GM12878 (cell line): Measurements from ENCODE around the gene BICRA. TPM values are rescaled to one million over a fixed set of nuclear protein-coding genes. Genes with fewer than 3 reads are reported as not detected.
A peak's percentile ranks its signal among the peaks of the same experiment; 100 is the strongest.

Experiments
- ATAC-seq: fragments of 200-7000 bp; cut with Tn5 transposase; 3 replicates; pipeline ENCODE4 v1.9.1; 2020; ENCODE audit warnings: mild to moderate bottlenecking, moderate library complexity
- Bru-seq: library from RNA; stranded (reverse); fragments of 400-500 nt; gene quantifications from one replicate; lab custom pipeline; 2021; lab: Mats Ljungman, UMichigan
- BruChase-seq, 2 experiments: library from RNA; stranded (reverse); fragments of 400-500 nt; gene quantifications; one replicate each; lab custom pipeline; 2021; lab: Mats Ljungman, UMichigan
- BruUV-seq: library from RNA; stranded (reverse); fragments of 400-500 nt; replicated peaks from 2 replicates; lab custom pipeline; 2021; lab: Mats Ljungman, UMichigan
- CTCF ChIA-PET: fragments of 300-600 bp; sonication (Branson Sonifier 250); formaldehyde crosslinking; extraction: SDS; loops from one replicate; lab custom pipeline; 2021; ENCODE audit warnings: inconsistent platforms; lab: Yijun Ruan, JAX
- POLR2A ChIA-PET: fragments of 350-600 bp; formaldehyde crosslinking; extraction: SDS; loops from one replicate; lab custom pipeline; 2021; ENCODE audit warnings: inconsistent platforms; lab: Charles Lee
- RAD21 ChIA-PET: fragments of 300-600 bp; sonication (Branson Sonifier 250); formaldehyde crosslinking; loops from one replicate; lab custom pipeline; 2023; ENCODE audit warnings: antibody characterized with exemption; ENCODE audit not compliant: unreplicated experiment; lab: Charles Lee
- SMC1A ChIA-PET: fragments of 300-600 bp; sonication (Branson Sonifier 250); formaldehyde crosslinking; loops from one replicate; lab custom pipeline; 2023; ENCODE audit not compliant: unreplicated experiment, uncharacterized antibody; lab: Charles Lee
- DNase-seq: peaks from one replicate; pipeline ENCODE4 v3.0.0-alpha.2; 2011; ENCODE audit warnings: low read depth, low spot score
- FAIRE-seq: peaks from 3 replicates; lab custom pipeline; 2011; peaks lifted over from hg19 to GRCh38; lab: Jason Lieb, UNC
- H2AFZ ChIP-seq: 2 replicates; pipeline ENCODE4 v1.6.0; 2011; ENCODE audit warnings: low read depth, low read length, control low read depth; ENCODE audit not compliant: control insufficient read depth
- H3K27ac ChIP-seq: 2 replicates; pipeline ENCODE4 v1.5.1; 2011; ENCODE audit warnings: control low read depth; ENCODE audit not compliant: control insufficient read depth, insufficient read depth
- H3K27me3 ChIP-seq, 2 experiments: replicated peaks in 1 of 2; 2 replicates each; pipeline versions ENCODE4 v1.6.0 to v1.6.1; 2011; ENCODE audit warnings: low read length in 1 of 2; ENCODE audit not compliant: control insufficient read depth in 2 of 2, insufficient read depth in 2 of 2
- H3K36me3 ChIP-seq, 2 experiments: 2 replicates each; pipeline ENCODE4 v1.5.1; 2011; ENCODE audit warnings: low read length in 1 of 2; ENCODE audit not compliant: control insufficient read depth in 2 of 2, insufficient read depth in 2 of 2
- H3K4me1 ChIP-seq: 2 replicates; pipeline ENCODE4 v1.6.1; 2011; ENCODE audit warnings: mild to moderate bottlenecking, low read length, moderate library complexity, mixed read lengths; ENCODE audit not compliant: control insufficient read depth, insufficient read depth
- H3K4me2 ChIP-seq: 2 replicates; pipeline ENCODE4 v1.6.0; 2011; ENCODE audit warnings: control low read depth; ENCODE audit not compliant: control insufficient read depth, insufficient read depth
- H3K4me3 ChIP-seq: fragments of 200-600 bp; sonication (generic); 2 replicates; pipeline ENCODE4 v1.5.1; 2016
- H3K79me2 ChIP-seq: 2 replicates; pipeline ENCODE4 v1.6.0; 2011; ENCODE audit warnings: low read length; ENCODE audit not compliant: control insufficient read depth, insufficient read depth
- H3K9ac ChIP-seq: 2 replicates; pipeline ENCODE4 v1.8.0; 2011; ENCODE audit warnings: low read length, control low read depth, mixed read lengths; ENCODE audit not compliant: control insufficient read depth, insufficient read depth
- H3K9me3 ChIP-seq: replicated peaks from 3 replicates; pipeline ENCODE4 v1.5.1; 2011; ENCODE audit warnings: mild to moderate bottlenecking, low read length; ENCODE audit not compliant: control insufficient read depth, insufficient read depth
- H4K20me1 ChIP-seq: 2 replicates; pipeline ENCODE4 v1.6.0; 2011; ENCODE audit not compliant: control insufficient read depth, insufficient read depth
- BMI1 ChIP-seq: fragments of 450-650 bp; IDR thresholded peaks from 2 replicates; pipeline ENCODE4 v1.6.1; 2016; ENCODE audit warnings: mild to moderate bottlenecking, moderate library complexity, borderline replicate concordance
- CHD4 ChIP-seq: fragments of 200-600 bp; sonication (generic); IDR thresholded peaks from 2 replicates; pipeline ENCODE4 v1.6.1; 2016; ENCODE audit warnings: mild to moderate bottlenecking
- GABPA ChIP-seq: IDR thresholded peaks from 2 replicates; pipeline ENCODE4 v1.6.1; 2014; ENCODE audit warnings: antibody characterized with exemption, low read depth, mild to moderate bottlenecking, inconsistent platforms
- MAX ChIP-seq: IDR thresholded peaks from 2 replicates; pipeline ENCODE4 v1.6.1; 2012; ENCODE audit warnings: low read depth, low read length, improper control_type of control experiment
- MTA3 ChIP-seq: IDR thresholded peaks from 2 replicates; pipeline ENCODE4 v1.6.1; 2012; ENCODE audit warnings: low read length, inconsistent platforms, borderline replicate concordance
- MXI1 ChIP-seq: fragments of 150-350 bp; IDR thresholded peaks from 2 replicates; pipeline ENCODE4 v1.6.1; 2011; ENCODE audit warnings: low read depth, mild to moderate bottlenecking, inconsistent platforms, low read length, improper control_type of control experiment
- MYB ChIP-seq: fragments of 150-350 bp; IDR thresholded peaks from 2 replicates; pipeline ENCODE4 v1.6.1; 2014; ENCODE audit warnings: mild to moderate bottlenecking, low read depth, low read length, borderline replicate concordance
- PAX5 ChIP-seq: IDR thresholded peaks from 2 replicates; pipeline ENCODE4 v1.6.1; 2011; ENCODE audit warnings: low read depth, low read length, borderline replicate concordance
- POLR2AphosphoS5 ChIP-seq: IDR thresholded peaks from 2 replicates; pipeline ENCODE4 v1.6.1; 2011; ENCODE audit warnings: mild to moderate bottlenecking, low read length, inconsistent platforms
- SMARCA5 ChIP-seq: fragments of 450-650 bp; IDR thresholded peaks from 2 replicates; pipeline ENCODE4 v1.6.1; 2017; ENCODE audit warnings: mild to moderate bottlenecking
- USF2 ChIP-seq: IDR thresholded peaks from 2 replicates; pipeline ENCODE4 v1.6.1; 2011; ENCODE audit warnings: low read depth, low read length, improper control_type of control experiment, borderline replicate concordance
- ZNF384 ChIP-seq: IDR thresholded peaks from 2 replicates; pipeline ENCODE4 v1.6.1; 2012; ENCODE audit warnings: low read depth, mild to moderate bottlenecking, low read length, improper control_type of control experiment, borderline replicate concordance
- ZNF687 ChIP-seq: fragments of 450-650 bp; IDR thresholded peaks from 2 replicates; pipeline ENCODE4 v1.6.1; 2017; ENCODE audit warnings: mild to moderate bottlenecking, moderate library complexity
- WGBS: methylation state at CpG from one replicate; pipeline ENCODE4 v1.1.6; 2016; ENCODE audit warnings: low lambda C conversion rate; ENCODE audit not compliant: insufficient replicate concordance, insufficient coverage; ENCODE audit errors: missing lambda C conversion rate; 5-methylcytosine and 5-hydroxymethylcytosine counted together
- in situ Hi-C: fragments of 300-500 bp; cut with MboI; formaldehyde crosslinking; loops from 9 replicates; pipeline ENCODE4 v1.14.3; 2018; ENCODE audit warnings: mixed read lengths
- intact Hi-C: fragments of 100-400 bp; cut with micrococcal nuclease; formaldehyde crosslinking; loops from one replicate; pipeline ENCODE4 v1.14.2; 2022; ENCODE audit not compliant: unreplicated experiment
- long read RNA-seq, 2 experiments: library from polyadenylated mRNA; unstranded; transcript quantifications; one replicate each; pipeline ENCODE4 v2.0.0, GENCODE V29; 2019 to 2020
- polyA minus RNA-seq, 3 experiments: library from RNA; depleted of rRNA, polyadenylated mRNA; stranded (reverse); fragments of >200 nt; gene quantifications; 2 replicates each; pipeline ENCODE4 v1.2.3, GENCODE V29; 2011
- polyA plus RNA-seq, 11 experiments: library from polyadenylated mRNA; depleted of rRNA in 4 of 11; unstranded in 6 of 11; stranded (reverse) in 5 of 11; fragments of >200 nt; fragmentation: Nextera tagmentation in 4 of 11; fragmentation: Illumina TruSeq in 1 of 11; extraction: Ambion mirVana in 4 of 11; extraction: Trizol in 1 of 11; gene quantifications; 1 replicate in 1 of 11; 2 replicates in 10 of 11; pipeline versions ENCODE4 v1.2.1 to v1.2.3, GENCODE V29; 2011 to 2016; ENCODE audit warnings: inconsistent platforms in 2 of 11, missing spikeins in 2 of 11, low read depth in 1 of 11
- total RNA-seq, 4 experiments: library from RNA; depleted of rRNA in 3 of 4; stranded (reverse); fragments of >200 nt in 3 of 4; fragmentation: Illumina TruSeq in 1 of 4; extraction: Trizol in 1 of 4; gene quantifications; 2 replicates each; pipeline versions ENCODE4 v1.2.1 to v1.2.3, GENCODE V29; 2013 to 2021

The BICRA gene
- total RNA-seq (2013; cell fraction: nucleolus; rRNA removed): 14.4 and 20.0 TPM in 2 replicates
- total RNA-seq (2014; rRNA removed) (1.3 and 3.1 TPM in 2 replicates), total RNA-seq (2014; rRNA removed; fragmentation: Illumina TruSeq; extraction: Trizol) (1.4 and 1.7 TPM in 2 replicates), total RNA-seq (2021) (9.5 and 15.3 TPM in 2 replicates), polyA plus RNA-seq (2011; rRNA removed) (0.35 and 1.0 TPM in 2 replicates), polyA plus RNA-seq (2014; fragmentation: Illumina TruSeq; extraction: Trizol) (5.0 and 7.7 TPM in 2 replicates), polyA plus RNA-seq (2014; fragmentation: Nextera tagmentation; extraction: Ambion mirVana) (under 1 TPM; 0.11 to 0.18 TPM), polyA plus RNA-seq (2014; rRNA removed) (3.8 and 5.1 TPM in 2 replicates), polyA plus RNA-seq (2016; fragmentation: Nextera tagmentation; extraction: Ambion mirVana) (1 to 10 TPM; 1.3 to 1.4 TPM), polyA minus RNA-seq (2011; rRNA and poly(A)+ RNA removed) (1.2 and 3.7 TPM in 2 replicates), Bru-seq, nascent RNA (percentile 57 among the genes with signal in this experiment), BruChase-seq, experiment 1, labeled RNA remaining after a 6-hour chase (percentile 72 among the genes with signal in this experiment), BruChase-seq, experiment 2, labeled RNA remaining after a 2-hour chase (percentile 71 among the genes with signal in this experiment)
- 1.8 TPM for polyA plus RNA-seq (2011; ENCODE audit: low read depth)
- 0.27 and 1.9 TPM in 2 replicates for polyA plus RNA-seq (2011; cell fraction: cytosol; rRNA removed)
- polyA plus RNA-seq (2011; cell fraction: nucleus; rRNA removed): 2.8 and 4.6 TPM in 2 replicates
- polyA plus RNA-seq (2012): 5.3 and 6.4 TPM in 2 replicates
- 1.7 and 4.0 TPM in 2 replicates for polyA minus RNA-seq (2011; cell fraction: cytosol; rRNA and poly(A)+ RNA removed)
- polyA minus RNA-seq (2011; cell fraction: nucleus; rRNA and poly(A)+ RNA removed): 2.7 and 3.7 TPM in 2 replicates
- long read RNA-seq, experiment 1: 0 reads
- long read RNA-seq, experiment 2: 0 reads

GRCh38 chr19:47608969-47609905, at the start of gene BICRA:
TSS of gene BICRA (plus strand) at chr19:47609134. CDS start at chr19:47673575, 64,441 bp downstream.
- under 1% methylated on average over 33 of the region's 94 CpGs for WGBS
- Histone ChIP-seq H3K4me1 (peaks cover 8% of the 10 kb centered on the region; the same call in 1 of the 2 replicates), H3K4me3 (peak within 1 kb of the TSS; percentile 97), H3K9ac (peak within 1 kb of the TSS; percentile 96), H3K4me2 (peak within 1 kb of the TSS; percentile 84), H3K79me2 (peaks cover 48% of the 10 kb centered on the region), H3K9me3 (no peaks in the 10 kb centered on the region), H3K27ac (peak within 1 kb of the TSS; percentile 94), H2AFZ (peak within 1 kb of the TSS; percentile 89), H3K27me3 (no peaks in the 10 kb centered on the region), H3K36me3 (no peaks in the 10 kb centered on the region), H4K20me1 (no peaks in the 10 kb centered on the region; the same call in 1 of the 2 replicates)
- POLR2A ChIA-PET: interaction anchor here (1.0 to 2.5 kb wide), 3 partner anchors 9 to 94 kb away, joined by 5 to 14 read pairs (median 6); partner anchors contain the start of gene NAPA
- CTCF ChIA-PET: interaction anchor here (1.2 kb wide), 1 partner anchor 93 kb away, joined by 3 read pairs; no protein-coding TSS in a partner anchor
- ATAC-seq: peak; percentile 29
- RAD21 ChIA-PET: interaction anchor here (0.6 to 2.0 kb wide), 3 partner anchors 94 to 174 kb away, joined by 3 to 6 read pairs (median 6); partner anchors contain the start of gene NAPA
- FAIRE-seq: peak; percentile 44
- SMC1A ChIA-PET: interaction anchor here (1.2 kb wide), 1 partner anchor 11 kb away, joined by 3 read pairs; no protein-coding TSS in a partner anchor
- DNase-seq: no peak
- intact Hi-C loops: loop anchor here (1.0 kb wide), 2 partner anchors 9 to 94 kb away; partner anchors contain the start of gene NAPA
- BruUV-seq: no TSS peak
- in situ Hi-C loops: no loop called here
- TF ChIP-seq MTA3 (no peak), USF2 (no peak), MXI1 (no peak), BMI1 (no peak), POLR2AphosphoS5 (no peak), PAX5 (no peak), GABPA (no peak), ZNF384 (no peak), CHD4 (no peak), ZNF687 (peak; percentile 15; the same call in 1 of the 2 replicates), MAX (no peak), SMARCA5 (0 out of 2 replicates have a peak, but pooled peaks have one; percentile 18), MYB (0 out of 2 replicates have a peak, but pooled peaks have one; percentile 11)
